ENCODE measurements around the gene MEIOSIN.
"Not testable (repeated sequence)": the region's sequence is repeated elsewhere in the genome, so short reads cannot be mapped to it uniquely, and the experiment has no call there.

MEIOSIN gene

DNA sequence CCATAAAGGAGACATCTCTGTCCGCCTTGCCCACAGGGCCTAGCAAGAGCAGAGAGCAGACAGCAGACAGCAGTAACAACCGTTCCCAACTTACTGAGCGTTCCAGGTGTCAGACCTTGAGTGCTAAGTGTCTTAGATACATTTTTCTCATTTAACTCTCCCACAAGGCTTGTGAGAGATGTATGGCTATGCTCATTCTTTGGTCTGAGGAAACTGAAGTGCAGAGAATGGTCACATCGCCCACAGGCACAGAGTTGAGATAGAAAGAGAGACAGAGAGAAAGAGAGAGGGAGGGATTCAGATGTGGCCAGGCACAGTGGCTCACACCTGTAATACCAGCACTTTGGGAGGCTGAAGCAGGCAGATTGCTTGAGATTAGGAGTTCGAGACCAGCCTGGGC, 14.3 kb downstream of the MEIOSIN start:
- H3K4me3 ChIP-seq (ENCODE audit: low read depth, low read length) = no peak overlapping the region
- TF ChIP-seq CTCF (IDR thresholded peaks at IDR 0.05; ENCODE audit: insufficient read depth, low read depth, low read length, missing control alignments) = no peak
- DNase-seq (ENCODE audit: low read depth) = no peak

GRCh38 chr19:45751483-45751882, 18.2 kb downstream of the MEIOSIN start:
- DNase-seq (ENCODE audit: low read depth); H3K4me3 ChIP-seq (ENCODE audit: low read depth, low read length): not testable (repeated sequence)

DNA sequence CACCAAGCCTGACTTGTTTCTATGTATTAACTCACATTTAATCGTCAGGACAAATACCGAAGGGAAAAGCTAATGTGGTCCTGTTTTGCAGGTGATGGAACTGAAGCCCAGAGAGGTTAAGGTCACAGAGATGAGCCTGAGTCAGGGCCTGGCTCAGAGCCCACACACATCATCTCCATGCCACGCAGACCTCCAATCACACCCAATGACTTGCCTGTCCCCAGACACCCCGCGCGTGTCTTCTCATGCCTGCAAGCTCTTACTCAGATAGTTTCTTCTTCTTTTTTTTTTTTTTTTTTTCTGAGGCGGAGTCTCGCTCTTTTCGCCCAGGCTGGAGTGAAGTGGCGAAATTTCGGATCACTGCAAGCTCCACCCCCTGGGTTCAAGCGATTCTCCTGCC, 19.4 kb downstream of the MEIOSIN start:
- H3K4me3 ChIP-seq (ENCODE audit: low read depth, low read length) = no peak overlapping the region
- no peak for DNase-seq (ENCODE audit: low read depth)
- no peak for TF ChIP-seq CTCF (IDR thresholded peaks at IDR 0.05; ENCODE audit: insufficient read depth, low read depth, low read length, missing control alignments)

- no peak for DNase-seq (ENCODE audit: low read depth)
- H3K4me3 ChIP-seq (ENCODE audit: low read depth, low read length) = no peak overlapping the region
- TF ChIP-seq CTCF (IDR thresholded peaks at IDR 0.05; ENCODE audit: insufficient read depth, low read depth, low read length, missing control alignments) = no peak
Observed at GRCh38 chr19:45753548-45753947, 20.3 kb downstream of the MEIOSIN start.

GRCh38 chr19:45754323-45754722, 21.1 kb downstream of the MEIOSIN start:
- no peak for TF ChIP-seq CTCF (IDR thresholded peaks at IDR 0.05; ENCODE audit: insufficient read depth, low read depth, low read length, missing control alignments)
- no peak overlapping the region for H3K4me3 ChIP-seq (ENCODE audit: low read depth, low read length)
- DNase-seq (ENCODE audit: low read depth) = no peak

GRCh38 chr19:45757695-45758094, 24.5 kb downstream of the MEIOSIN start:
- DNase-seq (ENCODE audit: low read depth) = no peak
- no peak for TF ChIP-seq CTCF (IDR thresholded peaks at IDR 0.05; ENCODE audit: insufficient read depth, low read depth, low read length, missing control alignments)
- H3K4me3 ChIP-seq (ENCODE audit: low read depth, low read length) = no peak overlapping the region

DNA sequence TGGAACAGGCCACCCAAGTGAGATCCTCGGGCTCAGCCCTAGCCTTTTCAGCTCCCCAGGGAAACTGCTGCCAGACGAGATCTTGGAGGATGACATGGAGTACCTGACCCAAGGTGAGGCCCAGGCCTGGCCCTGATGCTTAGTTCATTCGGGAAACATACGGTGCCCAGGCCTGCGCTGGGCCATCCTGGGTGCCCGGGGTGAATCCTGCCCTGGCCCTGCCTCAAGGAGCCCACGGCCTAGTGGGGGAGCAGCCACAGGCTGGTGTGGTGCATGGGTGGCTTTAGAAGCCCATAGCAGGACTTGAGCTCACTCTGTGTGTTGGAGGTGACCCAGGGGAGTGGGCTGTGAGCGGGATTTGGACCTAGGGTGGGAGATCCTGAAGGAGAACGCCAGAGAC, 25.7 kb downstream of the MEIOSIN start:
- TF ChIP-seq CTCF (IDR thresholded peaks at IDR 0.05; ENCODE audit: insufficient read depth, low read depth, low read length, missing control alignments) = no peak
- DNase-seq (ENCODE audit: low read depth) = no peak
- H3K4me3 ChIP-seq (ENCODE audit: low read depth, low read length) = no peak overlapping the region

- no peak overlapping the region for H3K4me3 ChIP-seq (ENCODE audit: low read depth, low read length)
- no peak for DNase-seq (ENCODE audit: low read depth)
- no peak for TF ChIP-seq CTCF (IDR thresholded peaks at IDR 0.05; ENCODE audit: insufficient read depth, low read depth, low read length, missing control alignments)
Observed at GRCh38 chr19:45761714-45762113, 28.5 kb downstream of the MEIOSIN start.
